ENCODE results near the gene SSBP2. TPM values are rescaled to one million over a fixed set of nuclear protein-coding genes. Genes with fewer than 3 reads are reported as not detected.
A peak's percentile ranks its signal among the peaks of the same experiment; 100 is the strongest.

Gene SSBP2
- total RNA-seq, 6 donors from 2014 or later, result 23.0 to 110 (median 32.9) TPM

DNA sequence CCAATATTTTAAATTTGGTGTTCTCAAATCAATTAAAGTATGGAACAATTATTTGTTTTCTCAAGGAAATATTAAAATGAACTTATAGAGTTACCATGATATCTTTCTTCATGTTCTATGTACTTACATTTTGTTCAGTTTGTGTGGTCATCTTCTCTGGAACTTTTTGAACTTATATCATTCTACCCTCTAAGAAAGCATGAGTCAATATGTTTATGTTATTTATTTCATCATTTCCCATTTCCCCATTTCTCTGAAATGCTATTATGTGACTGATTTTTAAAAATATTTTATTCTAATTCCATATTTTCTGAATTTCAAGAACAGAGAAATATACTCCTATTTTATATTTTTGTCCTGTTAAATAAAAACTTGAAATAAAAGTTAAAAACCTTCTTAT, 233.4 kb downstream of the SSBP2 start:
- Histone ChIP-seq H3K4me3 (no peak overlapping the region), H3K36me3 (no peaks in the 10 kb centered on the region), H3K27me3 (no peaks in the 10 kb centered on the region), H3K4me1 (no peaks in the 10 kb centered on the region), H3K27ac (no peak overlapping the region), H3K9me3 (no peaks in the 10 kb centered on the region)
- DNase-seq, result no peak
- TF ChIP-seq, protein P1, sequence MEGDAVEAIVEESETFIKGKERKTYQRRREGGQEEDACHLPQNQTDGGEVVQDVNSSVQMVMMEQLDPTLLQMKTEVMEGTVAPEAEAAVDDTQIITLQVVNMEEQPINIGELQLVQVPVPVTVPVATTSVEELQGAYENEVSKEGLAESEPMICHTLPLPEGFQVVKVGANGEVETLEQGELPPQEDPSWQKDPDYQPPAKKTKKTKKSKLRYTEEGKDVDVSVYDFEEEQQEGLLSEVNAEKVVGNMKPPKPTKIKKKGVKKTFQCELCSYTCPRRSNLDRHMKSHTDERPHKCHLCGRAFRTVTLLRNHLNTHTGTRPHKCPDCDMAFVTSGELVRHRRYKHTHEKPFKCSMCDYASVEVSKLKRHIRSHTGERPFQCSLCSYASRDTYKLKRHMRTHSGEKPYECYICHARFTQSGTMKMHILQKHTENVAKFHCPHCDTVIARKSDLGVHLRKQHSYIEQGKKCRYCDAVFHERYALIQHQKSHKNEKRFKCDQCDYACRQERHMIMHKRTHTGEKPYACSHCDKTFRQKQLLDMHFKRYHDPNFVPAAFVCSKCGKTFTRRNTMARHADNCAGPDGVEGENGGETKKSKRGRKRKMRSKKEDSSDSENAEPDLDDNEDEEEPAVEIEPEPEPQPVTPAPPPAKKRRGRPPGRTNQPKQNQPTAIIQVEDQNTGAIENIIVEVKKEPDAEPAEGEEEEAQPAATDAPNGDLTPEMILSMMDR (IDR thresholded peaks at IDR 0.05), result no peak
- no peak for TF ChIP-seq POLR2A (IDR thresholded peaks at IDR 0.05)
- TF ChIP-seq EP300 (IDR thresholded peaks at IDR 0.05), result no peak
- ATAC-seq (ENCODE audit: low FRiP score in 2 of 2), result no peak

DNA sequence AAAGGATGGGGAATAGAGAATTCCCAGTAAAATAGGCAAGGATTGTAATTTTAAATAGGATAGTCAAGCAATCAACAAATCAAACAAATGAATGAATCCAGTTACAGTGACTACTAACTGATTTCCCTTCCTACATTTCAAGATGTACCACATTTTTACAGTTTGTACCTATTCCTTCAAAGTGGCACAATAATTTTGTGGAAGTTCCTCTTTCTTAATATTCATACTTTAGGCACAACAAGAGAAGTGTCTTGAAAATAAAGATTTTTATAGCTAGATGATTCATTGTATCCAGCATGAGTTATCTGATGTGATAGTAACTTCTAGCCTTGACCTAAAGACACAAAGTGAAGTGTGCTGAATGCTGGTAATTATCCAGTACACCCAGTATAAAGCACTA, 234.8 kb downstream of the SSBP2 start:
- Histone ChIP-seq H3K4me1 (no peaks in the 10 kb centered on the region), H3K9me3 (no peaks in the 10 kb centered on the region), H3K27me3 (no peaks in the 10 kb centered on the region), H3K4me3 (no peak overlapping the region), H3K27ac (no peak overlapping the region), H3K36me3 (no peaks in the 10 kb centered on the region)
- TF ChIP-seq POLR2A (IDR thresholded peaks at IDR 0.05) (no peak), EP300 (IDR thresholded peaks at IDR 0.05) (no peak), POLR2AphosphoS5 (IDR thresholded peaks at IDR 0.05) (no peak)
- TF ChIP-seq, protein P1 (IDR thresholded peaks at IDR 0.05), result no peak
- DNase-seq (no peak), ATAC-seq (ENCODE audit: low FRiP score in 2 of 2) (no peak)

DNA sequence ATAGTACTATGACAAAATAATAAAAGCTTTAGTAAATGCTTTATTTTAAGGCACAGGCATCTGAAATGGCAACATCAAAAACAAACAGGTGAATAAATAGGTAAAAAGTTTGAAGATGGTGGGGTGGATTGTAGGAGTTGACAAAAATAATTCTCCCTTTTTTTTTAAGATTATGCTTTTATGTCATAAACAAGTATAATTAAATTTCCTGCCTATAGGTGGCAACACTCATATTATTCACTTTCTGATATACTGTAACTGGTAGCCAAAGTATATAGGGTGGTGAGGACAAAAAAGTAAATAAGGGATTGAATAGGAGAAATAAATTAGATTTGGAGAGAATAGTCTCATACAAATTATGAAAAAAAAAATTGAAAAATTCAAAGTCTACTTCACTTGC, 236.9 kb downstream of the SSBP2 start:
- DNase-seq (no peak), ATAC-seq (ENCODE audit: low FRiP score in 2 of 2) (no peak)
- H3K9me3 ChIP-seq, result no peaks in the 10 kb centered on the region
- no peak overlapping the region for H3K27ac ChIP-seq
- no peaks in the 10 kb centered on the region for H3K36me3 ChIP-seq
- TF ChIP-seq POLR2AphosphoS5 (IDR thresholded peaks at IDR 0.05) (no peak), EP300 (IDR thresholded peaks at IDR 0.05) (no peak), POLR2A (IDR thresholded peaks at IDR 0.05) (no peak)
- TF ChIP-seq, protein P1 (IDR thresholded peaks at IDR 0.05), result peak in 1 of 6 experiments; percentile 21
- H3K4me3 ChIP-seq, result no peak overlapping the region
- H3K27me3 ChIP-seq, result no peaks in the 10 kb centered on the region
- no peaks in the 10 kb centered on the region for H3K4me1 ChIP-seq

DNA sequence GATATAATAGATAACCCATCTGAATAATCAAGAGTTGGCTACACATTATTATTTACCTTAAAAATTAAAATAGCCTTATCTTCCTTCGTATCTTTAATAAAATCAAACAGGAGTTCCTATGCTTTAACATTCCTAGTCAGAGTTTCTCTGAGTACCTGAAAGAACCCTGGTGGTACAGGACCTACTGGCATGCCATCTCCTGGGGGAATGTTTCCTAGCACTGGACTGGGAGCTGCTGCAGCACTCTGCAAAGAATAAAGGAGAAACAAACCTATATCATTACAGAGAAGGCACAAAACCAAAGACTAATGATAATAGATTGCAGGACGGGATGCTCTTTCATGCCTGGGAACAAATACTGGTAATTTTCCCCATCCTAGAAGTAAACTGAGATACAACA, 237.4 kb downstream of the SSBP2 start:
- Histone ChIP-seq H3K4me1 (no peaks in the 10 kb centered on the region), H3K4me3 (no peak overlapping the region), H3K27me3 (no peaks in the 10 kb centered on the region), H3K27ac (no peak overlapping the region), H3K36me3 (no peaks in the 10 kb centered on the region), H3K9me3 (no peaks in the 10 kb centered on the region)
- no peak for ATAC-seq (ENCODE audit: low FRiP score in 2 of 2)
- DNase-seq, result no peak
- no peak for TF ChIP-seq POLR2A (IDR thresholded peaks at IDR 0.05)
- no peak for TF ChIP-seq EP300 (IDR thresholded peaks at IDR 0.05)
- WGBS, 2 donors, result 88 to 95% methylated on average over 2 of the region's 2 CpGs

DNA sequence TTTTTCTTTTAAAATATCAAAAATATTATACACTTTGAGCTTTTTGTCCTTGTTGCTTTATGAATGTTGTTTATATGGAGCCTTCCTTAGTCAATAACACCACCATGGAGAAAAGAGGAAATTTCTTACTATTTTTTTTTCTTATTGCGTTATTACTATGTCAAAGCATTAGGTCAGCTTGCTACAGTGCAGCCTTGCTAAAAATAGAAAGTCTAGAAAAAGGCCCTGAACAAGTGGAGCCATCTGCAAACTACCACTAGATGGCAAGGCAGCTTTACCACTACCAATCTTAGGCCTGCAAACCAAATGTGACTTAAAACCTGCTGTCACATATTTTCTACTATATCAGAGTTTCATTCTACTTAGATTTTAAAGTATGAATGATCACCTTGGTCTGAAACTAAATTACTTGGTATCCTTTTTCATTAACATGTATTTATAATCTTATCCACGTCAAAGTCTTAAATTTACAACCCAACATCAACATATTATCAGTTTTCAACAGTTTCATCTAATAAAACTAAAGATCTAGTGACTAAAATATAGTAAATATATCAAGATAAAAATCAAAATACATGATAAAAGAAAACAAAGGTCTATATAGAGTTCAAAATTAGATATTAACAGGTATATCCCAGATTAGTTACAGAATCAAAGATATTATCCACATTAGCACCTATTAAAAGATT, 243.9 kb downstream of the SSBP2 start:
- 31 to 40% methylated on average over 2 of the region's 2 CpGs for WGBS, 2 donors
- Histone ChIP-seq H3K27me3 (no peaks in the 10 kb centered on the region), H3K36me3 (no peaks in the 10 kb centered on the region), H3K4me1 (peaks cover 0 to 19% (median 13%) of the 10 kb centered on the region in 4 donors), H3K9me3 (no peaks in the 10 kb centered on the region), H3K27ac (peak overlapping the region in 2 of 4 donors; percentile 25 to 55), H3K4me3 (no peak overlapping the region)
- peak in 1 of 2 donors; percentile 67 for DNase-seq
- peak; percentile 90 to 98 for ATAC-seq (ENCODE audit: low FRiP score in 2 of 2)
- TF ChIP-seq POLR2AphosphoS5 (IDR thresholded peaks at IDR 0.05) (peak in 1 of 2 donors; percentile 28), POLR2A (IDR thresholded peaks at IDR 0.05) (no peak), EP300 (IDR thresholded peaks at IDR 0.05) (no peak)
- TF ChIP-seq, protein P1 (IDR thresholded peaks at IDR 0.05), result peak; percentile 61 to 88 (median 80)
